ENCODE data around the gene ART3. TPM values are rescaled to one million over a fixed set of nuclear protein-coding genes. Genes with fewer than 3 reads are reported as not detected.

ART3 gene
- total and polyA plus RNA-seq, 9 of the 15 experiments (the other 6 are each of a cell fraction or from before 2014, with no cell fraction given), result 0.69 to 1.4 (median 1.1) TPM; not detected in 1

DNA sequence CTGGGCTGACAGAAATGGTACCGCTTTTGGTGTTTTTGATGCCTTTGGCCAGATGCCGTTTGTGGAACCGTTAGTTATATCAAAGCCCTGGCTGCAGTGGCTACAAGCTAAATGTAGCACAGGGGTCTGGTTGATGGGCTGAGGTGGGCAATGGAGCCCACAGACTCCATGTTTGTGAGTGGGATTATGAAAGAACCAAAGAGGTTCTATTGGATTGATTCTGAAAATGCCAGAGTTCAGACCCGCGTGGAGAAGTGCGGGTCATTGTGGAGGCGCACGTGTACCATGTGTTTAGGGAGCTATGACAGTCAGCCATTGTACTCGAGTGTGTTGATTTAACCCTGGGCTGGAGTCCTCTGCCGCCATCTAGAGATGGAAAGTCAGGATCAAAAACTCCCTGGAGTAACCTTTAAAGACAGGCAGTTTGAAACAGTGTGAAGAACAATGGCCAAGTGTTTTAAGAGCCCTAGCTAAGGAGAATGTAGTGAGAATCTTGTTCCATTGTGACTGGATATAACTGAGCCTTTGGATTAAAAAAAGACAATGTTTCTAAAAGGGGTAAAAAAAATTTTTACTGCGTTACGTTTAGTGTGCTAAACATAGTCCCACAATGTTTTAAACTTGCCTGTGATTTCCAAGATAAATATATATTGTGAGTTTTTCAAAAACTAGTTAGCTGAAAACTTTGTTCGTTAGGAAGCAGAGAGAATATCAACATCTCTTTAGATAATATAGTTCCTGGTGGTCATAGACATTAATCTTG lies 12.7 kb downstream of the ART3 start (continued):
- TF ChIP-seq, protein P1, sequence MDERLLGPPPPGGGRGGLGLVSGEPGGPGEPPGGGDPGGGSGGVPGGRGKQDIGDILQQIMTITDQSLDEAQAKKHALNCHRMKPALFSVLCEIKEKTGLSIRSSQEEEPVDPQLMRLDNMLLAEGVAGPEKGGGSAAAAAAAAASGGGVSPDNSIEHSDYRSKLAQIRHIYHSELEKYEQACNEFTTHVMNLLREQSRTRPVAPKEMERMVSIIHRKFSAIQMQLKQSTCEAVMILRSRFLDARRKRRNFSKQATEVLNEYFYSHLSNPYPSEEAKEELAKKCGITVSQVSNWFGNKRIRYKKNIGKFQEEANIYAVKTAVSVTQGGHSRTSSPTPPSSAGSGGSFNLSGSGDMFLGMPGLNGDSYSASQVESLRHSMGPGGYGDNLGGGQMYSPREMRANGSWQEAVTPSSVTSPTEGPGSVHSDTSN (CRISPR knock-in tag; IDR thresholded peaks at IDR 0.05; ENCODE audit: low read depth), result no peak
- TF ChIP-seq, protein P1 (tag; conservative IDR thresholded peaks at IDR 0.05; ENCODE audit: low read depth), result no peak
- TF ChIP-seq, protein P2, sequence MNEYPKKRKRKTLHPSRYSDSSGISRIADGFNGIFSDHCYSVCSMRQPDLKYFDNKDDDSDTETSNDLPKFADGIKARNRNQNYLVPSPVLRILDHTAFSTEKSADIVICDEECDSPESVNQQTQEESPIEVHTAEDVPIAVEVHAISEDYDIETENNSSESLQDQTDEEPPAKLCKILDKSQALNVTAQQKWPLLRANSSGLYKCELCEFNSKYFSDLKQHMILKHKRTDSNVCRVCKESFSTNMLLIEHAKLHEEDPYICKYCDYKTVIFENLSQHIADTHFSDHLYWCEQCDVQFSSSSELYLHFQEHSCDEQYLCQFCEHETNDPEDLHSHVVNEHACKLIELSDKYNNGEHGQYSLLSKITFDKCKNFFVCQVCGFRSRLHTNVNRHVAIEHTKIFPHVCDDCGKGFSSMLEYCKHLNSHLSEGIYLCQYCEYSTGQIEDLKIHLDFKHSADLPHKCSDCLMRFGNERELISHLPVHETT (CRISPR knock-in tag; conservative IDR thresholded peaks at IDR 0.05 in 1 of 2, IDR thresholded peaks at IDR 0.05 in 1 of 2), result no peak
- TF ChIP-seq GTF2F1 (IDR thresholded peaks at IDR 0.05; ENCODE audit: low read depth, low read length) (no peak), ZNF384 (IDR thresholded peaks at IDR 0.05; ENCODE audit: low read depth, low read length) (no peak), RBM22 (IDR thresholded peaks at IDR 0.05; ENCODE audit: low read depth, low read length, poor library complexity, severe bottlenecking) (no peak), ZBTB8A (IDR thresholded peaks at IDR 0.05; ENCODE audit: partially characterized antibody) (no peak), KDM2B (CRISPR knock-in tag; IDR thresholded peaks at IDR 0.05) (no peak)
- TF ChIP-seq, protein P3, sequence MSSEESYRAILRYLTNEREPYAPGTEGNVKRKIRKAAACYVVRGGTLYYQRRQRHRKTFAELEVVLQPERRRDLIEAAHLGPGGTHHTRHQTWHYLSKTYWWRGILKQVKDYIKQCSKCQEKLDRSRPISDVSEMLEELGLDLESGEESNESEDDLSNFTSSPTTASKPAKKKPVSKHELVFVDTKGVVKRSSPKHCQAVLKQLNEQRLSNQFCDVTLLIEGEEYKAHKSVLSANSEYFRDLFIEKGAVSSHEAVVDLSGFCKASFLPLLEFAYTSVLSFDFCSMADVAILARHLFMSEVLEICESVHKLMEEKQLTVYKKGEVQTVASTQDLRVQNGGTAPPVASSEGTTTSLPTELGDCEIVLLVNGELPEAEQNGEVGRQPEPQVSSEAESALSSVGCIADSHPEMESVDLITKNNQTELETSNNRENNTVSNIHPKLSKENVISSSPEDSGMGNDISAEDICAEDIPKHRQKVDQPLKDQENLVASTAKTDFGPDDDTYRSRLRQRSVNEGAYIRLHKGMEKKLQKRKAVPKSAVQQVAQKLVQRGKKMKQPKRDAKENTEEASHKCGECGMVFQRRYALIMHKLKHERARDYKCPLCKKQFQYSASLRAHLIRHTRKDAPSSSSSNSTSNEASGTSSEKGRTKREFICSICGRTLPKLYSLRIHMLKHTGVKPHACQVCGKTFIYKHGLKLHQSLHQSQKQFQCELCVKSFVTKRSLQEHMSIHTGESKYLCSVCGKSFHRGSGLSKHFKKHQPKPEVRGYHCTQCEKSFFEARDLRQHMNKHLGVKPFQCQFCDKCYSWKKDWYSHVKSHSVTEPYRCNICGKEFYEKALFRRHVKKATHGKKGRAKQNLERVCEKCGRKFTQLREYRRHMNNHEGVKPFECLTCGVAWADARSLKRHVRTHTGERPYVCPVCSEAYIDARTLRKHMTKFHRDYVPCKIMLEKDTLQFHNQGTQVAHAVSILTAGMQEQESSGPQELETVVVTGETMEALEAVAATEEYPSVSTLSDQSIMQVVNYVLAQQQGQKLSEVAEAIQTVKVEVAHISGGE (CRISPR knock-in tag; IDR thresholded peaks at IDR 0.05), result no peak
- TF ChIP-seq, protein P4, sequence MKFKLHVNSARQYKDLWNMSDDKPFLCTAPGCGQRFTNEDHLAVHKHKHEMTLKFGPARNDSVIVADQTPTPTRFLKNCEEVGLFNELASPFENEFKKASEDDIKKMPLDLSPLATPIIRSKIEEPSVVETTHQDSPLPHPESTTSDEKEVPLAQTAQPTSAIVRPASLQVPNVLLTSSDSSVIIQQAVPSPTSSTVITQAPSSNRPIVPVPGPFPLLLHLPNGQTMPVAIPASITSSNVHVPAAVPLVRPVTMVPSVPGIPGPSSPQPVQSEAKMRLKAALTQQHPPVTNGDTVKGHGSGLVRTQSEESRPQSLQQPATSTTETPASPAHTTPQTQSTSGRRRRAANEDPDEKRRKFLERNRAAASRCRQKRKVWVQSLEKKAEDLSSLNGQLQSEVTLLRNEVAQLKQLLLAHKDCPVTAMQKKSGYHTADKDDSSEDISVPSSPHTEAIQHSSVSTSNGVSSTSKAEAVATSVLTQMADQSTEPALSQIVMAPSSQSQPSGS (CRISPR knock-in tag; IDR thresholded peaks at IDR 0.05), result no peak
- TF ChIP-seq, protein P5, sequence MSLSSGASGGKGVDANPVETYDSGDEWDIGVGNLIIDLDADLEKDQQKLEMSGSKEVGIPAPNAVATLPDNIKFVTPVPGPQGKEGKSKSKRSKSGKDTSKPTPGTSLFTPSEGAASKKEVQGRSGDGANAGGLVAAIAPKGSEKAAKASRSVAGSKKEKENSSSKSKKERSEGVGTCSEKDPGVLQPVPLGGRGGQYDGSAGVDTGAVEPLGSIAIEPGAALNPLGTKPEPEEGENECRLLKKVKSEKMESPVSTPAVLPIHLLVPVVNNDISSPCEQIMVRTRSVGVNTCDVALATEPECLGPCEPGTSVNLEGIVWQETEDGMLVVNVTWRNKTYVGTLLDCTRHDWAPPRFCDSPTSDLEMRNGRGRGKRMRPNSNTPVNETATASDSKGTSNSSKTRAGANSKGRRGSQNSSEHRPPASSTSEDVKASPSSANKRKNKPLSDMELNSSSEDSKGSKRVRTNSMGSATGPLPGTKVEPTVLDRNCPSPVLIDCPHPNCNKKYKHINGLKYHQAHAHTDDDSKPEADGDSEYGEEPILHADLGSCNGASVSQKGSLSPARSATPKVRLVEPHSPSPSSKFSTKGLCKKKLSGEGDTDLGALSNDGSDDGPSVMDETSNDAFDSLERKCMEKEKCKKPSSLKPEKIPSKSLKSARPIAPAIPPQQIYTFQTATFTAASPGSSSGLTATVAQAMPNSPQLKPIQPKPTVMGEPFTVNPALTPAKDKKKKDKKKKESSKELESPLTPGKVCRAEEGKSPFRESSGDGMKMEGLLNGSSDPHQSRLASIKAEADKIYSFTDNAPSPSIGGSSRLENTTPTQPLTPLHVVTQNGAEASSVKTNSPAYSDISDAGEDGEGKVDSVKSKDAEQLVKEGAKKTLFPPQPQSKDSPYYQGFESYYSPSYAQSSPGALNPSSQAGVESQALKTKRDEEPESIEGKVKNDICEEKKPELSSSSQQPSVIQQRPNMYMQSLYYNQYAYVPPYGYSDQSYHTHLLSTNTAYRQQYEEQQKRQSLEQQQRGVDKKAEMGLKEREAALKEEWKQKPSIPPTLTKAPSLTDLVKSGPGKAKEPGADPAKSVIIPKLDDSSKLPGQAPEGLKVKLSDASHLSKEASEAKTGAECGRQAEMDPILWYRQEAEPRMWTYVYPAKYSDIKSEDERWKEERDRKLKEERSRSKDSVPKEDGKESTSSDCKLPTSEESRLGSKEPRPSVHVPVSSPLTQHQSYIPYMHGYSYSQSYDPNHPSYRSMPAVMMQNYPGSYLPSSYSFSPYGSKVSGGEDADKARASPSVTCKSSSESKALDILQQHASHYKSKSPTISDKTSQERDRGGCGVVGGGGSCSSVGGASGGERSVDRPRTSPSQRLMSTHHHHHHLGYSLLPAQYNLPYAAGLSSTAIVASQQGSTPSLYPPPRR (CRISPR knock-in tag; IDR thresholded peaks at IDR 0.05; ENCODE audit: borderline replicate concordance), result no peak
